ENCODE data around the gene CPE.

CPE gene

GRCh38 chr4:165539801-165540200, 161.0 kb downstream of the CPE start:
- Histone ChIP-seq H3K27me3 (ENCODE audit: low read depth, low read length) (no peaks in the 10 kb centered on the region), H3K36me3 (ENCODE audit: control insufficient read depth in 1 of 2, insufficient read depth in 2 of 2, low read length in 2 of 2) (no peaks in the 10 kb centered on the region), H3K4me3 (ENCODE audit: low read depth in 1 of 2, low read length in 2 of 2) (no peak overlapping the region), H3K27ac (ENCODE audit: low read length) (no peak overlapping the region), H3K9me3 (ENCODE audit: control insufficient read depth in 1 of 2, low read length in 2 of 2) (no peaks in the 10 kb centered on the region), H3K4me1 (ENCODE audit: control insufficient read depth in 1 of 2, insufficient read depth in 2 of 2, low read length in 2 of 2) (no peaks in the 10 kb centered on the region)

DNA sequence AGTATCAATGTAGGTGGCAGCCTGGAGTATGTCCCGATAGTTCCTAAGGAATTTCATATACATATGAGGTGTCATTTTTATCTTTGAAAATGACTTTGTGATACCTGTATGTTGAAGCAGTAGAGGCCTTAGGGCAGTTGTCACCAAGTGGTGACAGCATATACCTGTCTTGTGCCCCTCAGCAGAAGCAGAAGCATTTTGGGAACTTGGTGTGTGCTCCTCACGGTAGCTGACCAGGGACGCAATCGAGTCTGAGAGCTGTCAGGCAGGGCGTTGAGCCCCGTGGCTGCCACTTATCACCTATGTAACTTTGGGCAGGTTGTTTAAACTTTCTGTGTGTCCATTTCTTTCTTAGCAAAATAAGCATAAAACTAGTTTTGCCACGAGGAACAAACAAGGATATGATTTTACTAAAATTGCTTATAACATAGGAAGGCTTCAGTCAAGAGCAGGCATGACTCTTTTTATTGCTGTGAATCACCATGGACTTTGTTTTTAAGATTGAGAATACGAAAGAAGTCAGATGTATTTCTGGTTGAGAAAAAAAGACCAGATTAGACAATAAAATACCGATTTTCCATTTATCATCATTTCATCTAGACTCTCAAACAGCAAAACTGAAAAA, 161.5 kb downstream of the CPE start:
- Histone ChIP-seq H3K9me3 (ENCODE audit: control insufficient read depth in 1 of 2, low read length in 2 of 2) (no peaks in the 10 kb centered on the region), H3K27me3 (ENCODE audit: low read depth, low read length) (no peaks in the 10 kb centered on the region), H3K4me3 (ENCODE audit: low read depth in 1 of 2, low read length in 2 of 2) (no peak overlapping the region), H3K27ac (ENCODE audit: low read length) (no peak overlapping the region), H3K4me1 (ENCODE audit: control insufficient read depth in 1 of 2, insufficient read depth in 2 of 2, low read length in 2 of 2) (no peaks in the 10 kb centered on the region), H3K36me3 (ENCODE audit: control insufficient read depth in 1 of 2, insufficient read depth in 2 of 2, low read length in 2 of 2) (no peaks in the 10 kb centered on the region)

GRCh38 chr4:165541851-165542459, 163.1 kb downstream of the CPE start:
- no peaks in the 10 kb centered on the region for H3K27me3 ChIP-seq (ENCODE audit: low read depth, low read length)
- no peak overlapping the region for H3K4me3 ChIP-seq (ENCODE audit: low read depth in 1 of 2, low read length in 2 of 2)
- no peaks in the 10 kb centered on the region for H3K9me3 ChIP-seq (ENCODE audit: control insufficient read depth in 1 of 2, low read length in 2 of 2)
- H3K27ac ChIP-seq (ENCODE audit: low read length) = no peak overlapping the region
- no peaks in the 10 kb centered on the region for H3K36me3 ChIP-seq (ENCODE audit: control insufficient read depth in 1 of 2, insufficient read depth in 2 of 2, low read length in 2 of 2)
- H3K4me1 ChIP-seq (ENCODE audit: control insufficient read depth in 1 of 2, insufficient read depth in 2 of 2, low read length in 2 of 2) = no peaks in the 10 kb centered on the region

DNA sequence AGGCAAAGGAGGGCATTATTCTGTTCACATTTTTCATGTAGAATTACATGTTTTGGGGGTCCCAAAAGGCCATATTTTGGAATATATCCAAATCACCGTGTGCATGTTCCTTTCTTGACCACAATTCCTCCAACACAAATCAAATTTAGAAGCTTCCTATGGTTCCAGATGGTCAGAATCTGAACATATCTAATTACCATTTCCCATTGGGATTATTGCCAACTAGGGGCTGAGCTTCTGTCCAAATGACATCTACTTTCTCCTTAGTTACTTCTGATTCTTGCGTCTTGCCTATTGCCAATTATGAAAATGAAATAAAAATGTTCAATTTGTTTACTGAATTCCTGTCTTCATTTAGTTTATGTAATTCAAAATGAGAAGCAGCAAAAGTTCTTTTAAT, 163.7 kb downstream of the CPE start:
- H3K9me3 ChIP-seq (ENCODE audit: control insufficient read depth in 1 of 2, low read length in 2 of 2) = no peaks in the 10 kb centered on the region

More for the DNA sequence above, 163.7 kb downstream of the CPE start:
- Histone ChIP-seq H3K4me3 (ENCODE audit: low read depth in 1 of 2, low read length in 2 of 2) (no peak overlapping the region), H3K27ac (ENCODE audit: low read length) (no peak overlapping the region), H3K27me3 (ENCODE audit: low read depth, low read length) (no peaks in the 10 kb centered on the region), H3K4me1 (ENCODE audit: control insufficient read depth in 1 of 2, insufficient read depth in 2 of 2, low read length in 2 of 2) (no peaks in the 10 kb centered on the region), H3K36me3 (ENCODE audit: control insufficient read depth in 1 of 2, insufficient read depth in 2 of 2, low read length in 2 of 2) (no peaks in the 10 kb centered on the region)
